Activated T-helper 1 cell treated with anti-CD3 and anti-CD28 coated beads, Interleukin-12 subunit alpha, Interleukin-12 subunit beta, Interleukin-2, Interleukin-4 antibody, amounts not matched to agents 30 ng/mL and 10 ng/mL and 1 ng/mL, durations not matched to agents 14 hours and 24 hours and 36 hours (primary cell): ENCODE results near the gene FAAP20. TPM values are rescaled to one million over a fixed set of nuclear protein-coding genes. Genes with fewer than 3 reads are reported as not detected.

ENCODE experiments used
- DNase-seq: peaks from one replicate; pipeline ENCODE4 v3.0.0; 2021; ENCODE audit warnings: low spot score
- H3K27ac Mint-ChIP-seq: one replicate; pipeline ENCODE4 v1.8.0; 2021; ENCODE audit warnings: mild to moderate bottlenecking, mixed read lengths
- H3K27me3 Mint-ChIP-seq: one replicate; pipeline ENCODE4 v1.8.0; 2022; ENCODE audit warnings: mild to moderate bottlenecking, moderate library complexity, mixed read lengths; ENCODE audit not compliant: insufficient read depth
- H3K36me3 Mint-ChIP-seq: one replicate; pipeline ENCODE4 v1.8.0; 2021; ENCODE audit warnings: low read depth, mixed read lengths
- H3K4me1 Mint-ChIP-seq: one replicate; pipeline ENCODE4 v1.8.0; 2021; ENCODE audit warnings: low read depth, mixed read lengths
- H3K4me3 Mint-ChIP-seq: one replicate; pipeline ENCODE4 v1.8.0; 2021; ENCODE audit warnings: mild to moderate bottlenecking, moderate library complexity, mixed read lengths
- H3K9me3 Mint-ChIP-seq: one replicate; pipeline ENCODE4 v1.8.0; 2021; ENCODE audit warnings: mixed read lengths
- intact Hi-C: fragments of 100-400 bp; cut with micrococcal nuclease; formaldehyde crosslinking; loops from one replicate; pipeline ENCODE4 v1.15.1; 2024
- total RNA-seq: library from RNA; stranded (reverse); gene quantifications from 2 replicates; pipeline ENCODE4 v1.2.3, GENCODE V29; 2022

Gene FAAP20, protein sequence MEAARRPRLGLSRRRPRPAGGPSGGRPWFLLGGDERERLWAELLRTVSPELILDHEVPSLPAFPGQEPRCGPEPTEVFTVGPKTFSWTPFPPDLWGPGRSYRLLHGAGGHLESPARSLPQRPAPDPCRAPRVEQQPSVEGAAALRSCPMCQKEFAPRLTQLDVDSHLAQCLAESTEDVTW
- total RNA-seq, result 50.3 and 50.5 TPM in 2 replicates

- Mint-ChIP-seq H3K27me3 (no peaks in the 10 kb centered on the region), H3K36me3 (no peaks in the 10 kb centered on the region), H3K4me3 (peak within 1 kb of the TSS; percentile 84), H3K4me1 (peaks cover 13% of the 10 kb centered on the region), H3K27ac (peak within 1 kb of the TSS; percentile 90), H3K9me3 (no peaks in the 10 kb centered on the region)
- DNase-seq, result no peak
- intact Hi-C loops, result loop anchor here (1.0 to 2.0 kb wide), 4 partner anchors 33 to 392 kb away; partner anchors contain the start of genes MORN1, PRXL2B and RER1
Measured at GRCh38 chr1:2194319-2194897, at the start of gene FAAP20. FAAP20 (minus strand) TSS chr1:2194772; CDS start chr1:2194749, 23 bp downstream.

DNA sequence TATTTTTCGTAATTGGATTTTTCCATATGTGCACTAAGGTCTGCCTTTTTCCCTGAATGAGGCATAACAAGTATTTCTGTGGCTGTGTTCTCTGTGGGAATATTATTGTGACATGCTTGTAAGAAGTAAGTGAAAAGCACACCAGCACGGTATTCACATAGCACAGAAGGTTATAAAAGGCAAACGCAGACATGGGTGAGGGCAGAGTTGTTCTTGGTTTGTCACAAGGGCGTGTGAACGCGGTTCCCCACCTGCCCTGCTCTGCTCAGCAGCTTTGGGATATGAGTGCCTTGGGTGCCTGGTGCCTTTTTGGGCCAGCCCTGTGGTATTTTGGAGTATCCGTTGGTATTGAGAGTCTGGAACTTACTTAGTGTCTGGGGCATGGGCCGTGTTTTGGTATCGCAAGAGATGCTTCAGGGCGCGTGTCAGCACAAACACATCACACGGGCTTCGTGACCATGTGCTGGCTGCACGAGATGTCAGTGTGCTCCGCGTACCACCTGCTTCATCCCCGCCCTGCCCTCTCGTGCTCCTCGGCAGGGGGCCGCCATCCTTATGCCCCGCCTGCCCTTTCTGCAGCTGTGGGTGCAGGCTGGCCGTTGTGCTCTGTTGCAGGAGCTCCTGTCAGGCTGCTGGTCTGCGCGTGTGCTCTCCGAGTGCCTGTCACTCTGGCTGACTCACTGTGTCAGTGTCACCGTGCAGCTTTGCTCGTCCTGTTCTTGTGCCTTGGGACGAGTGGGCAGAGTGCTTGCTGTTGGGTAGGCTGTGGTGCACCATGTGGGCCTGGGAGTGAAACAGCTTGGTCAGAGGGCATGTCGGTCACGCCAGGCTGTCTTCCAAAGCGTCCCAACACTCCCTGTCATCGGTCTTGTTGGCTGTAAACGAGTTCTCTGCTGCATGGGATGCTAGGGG, 48.5 kb upstream of the FAAP20 start:
- no peak overlapping the region for H3K27ac Mint-ChIP-seq
- peaks cover 20% of the 10 kb centered on the region for H3K36me3 Mint-ChIP-seq
- intact Hi-C loops, result no loop called here
- no peak overlapping the region for H3K4me3 Mint-ChIP-seq
- H3K4me1 Mint-ChIP-seq, result peaks cover 34% of the 10 kb centered on the region
- no peak for DNase-seq
- no peaks in the 10 kb centered on the region for H3K9me3 Mint-ChIP-seq
- H3K27me3 Mint-ChIP-seq, result no peaks in the 10 kb centered on the region

- peaks cover 42% of the 10 kb centered on the region for H3K4me1 Mint-ChIP-seq
- H3K4me3 Mint-ChIP-seq, result no peak overlapping the region
- intact Hi-C loops, result no loop called here
- H3K36me3 Mint-ChIP-seq, result peaks cover 20% of the 10 kb centered on the region
- no peak overlapping the region for H3K27ac Mint-ChIP-seq
- H3K9me3 Mint-ChIP-seq, result no peaks in the 10 kb centered on the region
- no peak for DNase-seq
- no peaks in the 10 kb centered on the region for H3K27me3 Mint-ChIP-seq
Measured at GRCh38 chr1:2241820-2242219, 47.2 kb upstream of the FAAP20 start.

DNA sequence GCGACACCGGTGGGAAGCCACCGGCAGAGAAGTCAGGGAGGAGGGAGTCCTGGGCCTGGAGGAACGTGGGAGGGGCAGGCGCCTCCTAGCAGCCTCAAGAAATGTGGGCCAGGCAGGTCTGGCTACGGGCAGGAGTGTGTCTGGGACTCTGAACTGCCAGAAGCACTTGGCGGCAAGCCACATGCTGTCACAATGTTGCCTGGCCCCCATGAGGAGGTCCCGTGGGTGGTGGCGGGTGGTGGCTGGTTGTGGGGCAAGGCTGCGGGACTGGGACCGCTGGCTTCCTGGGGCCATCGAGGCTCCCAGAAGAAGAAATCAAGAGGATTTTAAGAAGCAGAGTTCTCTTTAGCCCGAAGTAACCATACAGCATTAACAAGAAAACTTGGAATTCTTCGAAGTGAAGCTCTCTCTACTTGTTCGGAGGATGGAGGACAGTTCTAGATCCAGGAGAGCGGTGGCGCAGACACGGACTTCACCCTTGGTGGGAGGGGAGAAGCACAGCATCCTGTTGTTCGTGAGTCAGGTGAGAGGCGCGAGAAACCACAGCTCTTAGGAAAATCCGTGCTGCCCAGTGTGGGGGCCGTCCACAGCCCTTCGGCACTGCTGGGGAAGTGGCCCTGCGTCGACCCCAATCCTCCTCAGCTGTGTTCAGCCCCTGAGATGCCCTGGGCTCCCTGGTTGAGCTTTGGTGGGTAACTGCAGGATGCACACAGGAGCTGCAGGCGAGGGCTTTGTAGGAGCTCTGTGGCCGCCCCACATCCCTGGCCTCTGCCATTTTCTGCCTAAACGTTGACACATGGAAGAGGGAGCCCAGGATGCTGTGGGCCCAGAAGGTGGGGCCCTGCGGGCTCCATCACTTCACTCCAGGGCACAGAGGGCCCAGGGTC, 45.9 kb upstream of the FAAP20 start:
- H3K27me3 Mint-ChIP-seq, result no peaks in the 10 kb centered on the region
- H3K27ac Mint-ChIP-seq, result no peak overlapping the region
- no peak for DNase-seq
- H3K36me3 Mint-ChIP-seq, result peaks cover 20% of the 10 kb centered on the region
- intact Hi-C loops, result no loop called here
- H3K9me3 Mint-ChIP-seq, result no peaks in the 10 kb centered on the region
- peaks cover 46% of the 10 kb centered on the region for H3K4me1 Mint-ChIP-seq
- no peak overlapping the region for H3K4me3 Mint-ChIP-seq

- H3K27me3 Mint-ChIP-seq, result no peaks in the 10 kb centered on the region
- no peaks in the 10 kb centered on the region for H3K9me3 Mint-ChIP-seq
- no peak for DNase-seq
- intact Hi-C loops, result loop anchor here (10.0 kb wide), 1 partner anchor 285 kb away; the partner anchor contains the start of gene PANK4
- H3K4me1 Mint-ChIP-seq, result peaks cover 47% of the 10 kb centered on the region
- peaks cover 20% of the 10 kb centered on the region for H3K36me3 Mint-ChIP-seq
- no peak overlapping the region for H3K4me3 Mint-ChIP-seq
- no peak overlapping the region for H3K27ac Mint-ChIP-seq
Measured at GRCh38 chr1:2239384-2239985, 44.9 kb upstream of the FAAP20 start.

- no peak overlapping the region for H3K4me3 Mint-ChIP-seq
- peaks cover 52% of the 10 kb centered on the region for H3K4me1 Mint-ChIP-seq
- no peak overlapping the region for H3K27ac Mint-ChIP-seq
- no peaks in the 10 kb centered on the region for H3K27me3 Mint-ChIP-seq
- peaks cover 20% of the 10 kb centered on the region for H3K36me3 Mint-ChIP-seq
- no peaks in the 10 kb centered on the region for H3K9me3 Mint-ChIP-seq
- DNase-seq, result no peak
- intact Hi-C loops, result loop anchor here (10.0 kb wide), 1 partner anchor 286 kb away; the partner anchor contains the start of gene PANK4
Measured at GRCh38 chr1:2239013-2239370, 44.4 kb upstream of the FAAP20 start.

- peaks cover 17% of the 10 kb centered on the region for H3K36me3 Mint-ChIP-seq
- H3K9me3 Mint-ChIP-seq, result no peaks in the 10 kb centered on the region
- peaks cover 57% of the 10 kb centered on the region for H3K4me1 Mint-ChIP-seq
- H3K27ac Mint-ChIP-seq, result no peak overlapping the region
- no peak for DNase-seq
- no peak overlapping the region for H3K4me3 Mint-ChIP-seq
- intact Hi-C loops, result loop anchor here (10.0 kb wide), 1 partner anchor 286 kb away; the partner anchor contains the start of gene PANK4
- H3K27me3 Mint-ChIP-seq, result no peaks in the 10 kb centered on the region
Measured at GRCh38 chr1:2238361-2239012, 43.9 kb upstream of the FAAP20 start.

DNA sequence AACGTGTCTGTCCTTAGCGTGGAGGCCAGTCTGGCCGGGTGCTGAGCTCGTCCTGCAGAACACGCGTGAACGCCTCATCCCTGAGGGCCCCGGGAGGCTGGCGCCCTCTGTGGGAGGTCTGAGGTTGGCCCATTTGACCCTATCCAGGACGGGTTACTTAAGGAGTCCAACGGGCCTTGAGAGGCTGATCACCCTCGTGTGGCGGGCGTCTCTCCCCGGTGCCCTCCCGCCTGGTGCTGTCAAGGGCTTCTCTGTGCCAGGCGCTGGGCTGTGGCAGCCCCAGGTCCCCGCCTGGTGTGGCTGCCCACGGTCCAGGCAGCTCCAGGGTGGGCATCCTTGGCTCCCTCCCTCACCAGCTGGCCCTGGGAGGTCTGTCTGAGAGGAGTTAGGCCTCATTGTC, 43.2 kb upstream of the FAAP20 start:
- DNase-seq, result no peak
- intact Hi-C loops, result loop anchor here (10.0 kb wide), 1 partner anchor 287 kb away; the partner anchor contains the start of gene PANK4

DNA sequence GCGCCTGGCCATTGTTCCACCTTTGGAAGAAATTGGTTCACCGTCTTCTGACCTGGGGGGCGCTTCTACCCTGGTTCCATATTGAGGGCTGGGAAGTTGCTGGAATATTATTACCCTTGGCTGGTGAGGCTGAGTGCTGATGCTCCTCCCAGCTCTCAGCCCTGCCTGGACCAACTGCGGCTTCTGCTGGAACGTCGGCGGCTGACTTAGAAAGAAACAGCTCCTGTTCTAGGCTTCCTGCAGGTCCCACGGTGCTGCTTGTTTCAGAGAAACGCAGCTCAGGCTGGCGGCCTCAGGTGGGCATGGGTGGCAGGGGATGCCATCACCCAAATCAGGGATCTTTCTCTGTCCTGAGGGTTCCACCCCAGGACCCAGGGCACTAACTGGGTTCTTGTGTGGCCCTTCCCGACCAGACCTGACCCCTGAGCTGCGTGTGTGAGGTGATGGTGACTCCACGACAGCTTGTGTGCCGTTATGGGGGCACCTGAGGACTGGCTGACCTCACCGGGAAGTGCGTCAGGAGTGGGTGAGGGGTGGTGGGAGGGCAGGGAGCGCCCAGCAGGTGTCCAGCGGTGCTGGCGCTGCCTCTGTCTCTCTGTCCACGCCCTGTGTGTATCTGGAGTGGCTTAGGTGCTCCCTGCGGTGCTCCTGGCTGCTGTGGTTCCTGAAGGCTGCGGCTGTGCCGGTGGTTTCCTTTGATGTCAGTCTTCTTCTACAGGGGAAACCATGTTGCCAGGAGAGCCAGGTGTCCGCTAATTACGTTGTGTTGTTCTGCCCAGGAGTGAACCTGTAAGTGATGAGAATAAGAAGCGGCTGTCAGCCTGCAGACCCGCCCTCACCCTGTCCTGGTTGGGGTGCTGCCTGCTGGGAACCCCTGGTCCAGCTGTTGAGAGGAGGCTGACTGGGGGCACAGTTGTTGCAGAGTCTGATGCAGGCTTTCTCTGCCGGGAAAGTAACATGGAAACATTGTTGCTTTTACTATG, 42.4 kb upstream of the FAAP20 start:
- DNase-seq, result no peak
- H3K27me3 Mint-ChIP-seq, result no peaks in the 10 kb centered on the region
- peaks cover 15% of the 10 kb centered on the region for H3K36me3 Mint-ChIP-seq
- H3K4me1 Mint-ChIP-seq, result peaks cover 72% of the 10 kb centered on the region
- peak overlapping the region; percentile 35 for H3K27ac Mint-ChIP-seq
- H3K9me3 Mint-ChIP-seq, result no peaks in the 10 kb centered on the region
- H3K4me3 Mint-ChIP-seq, result peak overlapping the region; percentile 47
- intact Hi-C loops, result loop anchor here (10.0 kb wide), 1 partner anchor 288 kb away; the partner anchor contains the start of gene PANK4

More for the DNA sequence above, 43.2 kb upstream of the FAAP20 start:
- Mint-ChIP-seq H3K4me3 (peak overlapping the region; percentile 47), H3K9me3 (no peaks in the 10 kb centered on the region), H3K4me1 (peaks cover 64% of the 10 kb centered on the region), H3K27ac (no peak overlapping the region), H3K36me3 (peaks cover 18% of the 10 kb centered on the region), H3K27me3 (no peaks in the 10 kb centered on the region)

- H3K9me3 Mint-ChIP-seq, result no peaks in the 10 kb centered on the region
- peaks cover 82% of the 10 kb centered on the region for H3K4me1 Mint-ChIP-seq
- peaks cover 21% of the 10 kb centered on the region for H3K36me3 Mint-ChIP-seq
- intact Hi-C loops, result loop anchor here (2.0 to 10.0 kb wide), 2 partner anchors 23 to 289 kb away; partner anchors contain the start of gene PANK4
- no peak for DNase-seq
- peak overlapping the region; percentile 51 for H3K4me3 Mint-ChIP-seq
- peak overlapping the region; percentile 40 for H3K27ac Mint-ChIP-seq
- no peaks in the 10 kb centered on the region for H3K27me3 Mint-ChIP-seq
Measured at GRCh38 chr1:2235300-2235998, 40.9 kb upstream of the FAAP20 start.
